ENCODE data around the gene PCNX3.

The PCNX3 gene

GRCh38 chr11:65599955-65600246, 15.7 kb upstream of the PCNX3 start:
- no peak for DNase-seq (ENCODE audit: low read depth)
- H3K4me3 ChIP-seq (ENCODE audit: low read length): no peak overlapping the region
- TF ChIP-seq, protein P1, sequence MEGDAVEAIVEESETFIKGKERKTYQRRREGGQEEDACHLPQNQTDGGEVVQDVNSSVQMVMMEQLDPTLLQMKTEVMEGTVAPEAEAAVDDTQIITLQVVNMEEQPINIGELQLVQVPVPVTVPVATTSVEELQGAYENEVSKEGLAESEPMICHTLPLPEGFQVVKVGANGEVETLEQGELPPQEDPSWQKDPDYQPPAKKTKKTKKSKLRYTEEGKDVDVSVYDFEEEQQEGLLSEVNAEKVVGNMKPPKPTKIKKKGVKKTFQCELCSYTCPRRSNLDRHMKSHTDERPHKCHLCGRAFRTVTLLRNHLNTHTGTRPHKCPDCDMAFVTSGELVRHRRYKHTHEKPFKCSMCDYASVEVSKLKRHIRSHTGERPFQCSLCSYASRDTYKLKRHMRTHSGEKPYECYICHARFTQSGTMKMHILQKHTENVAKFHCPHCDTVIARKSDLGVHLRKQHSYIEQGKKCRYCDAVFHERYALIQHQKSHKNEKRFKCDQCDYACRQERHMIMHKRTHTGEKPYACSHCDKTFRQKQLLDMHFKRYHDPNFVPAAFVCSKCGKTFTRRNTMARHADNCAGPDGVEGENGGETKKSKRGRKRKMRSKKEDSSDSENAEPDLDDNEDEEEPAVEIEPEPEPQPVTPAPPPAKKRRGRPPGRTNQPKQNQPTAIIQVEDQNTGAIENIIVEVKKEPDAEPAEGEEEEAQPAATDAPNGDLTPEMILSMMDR (IDR thresholded peaks at IDR 0.05; ENCODE audit: insufficient read depth, low read depth, low read length, missing control alignments): no peak

DNA sequence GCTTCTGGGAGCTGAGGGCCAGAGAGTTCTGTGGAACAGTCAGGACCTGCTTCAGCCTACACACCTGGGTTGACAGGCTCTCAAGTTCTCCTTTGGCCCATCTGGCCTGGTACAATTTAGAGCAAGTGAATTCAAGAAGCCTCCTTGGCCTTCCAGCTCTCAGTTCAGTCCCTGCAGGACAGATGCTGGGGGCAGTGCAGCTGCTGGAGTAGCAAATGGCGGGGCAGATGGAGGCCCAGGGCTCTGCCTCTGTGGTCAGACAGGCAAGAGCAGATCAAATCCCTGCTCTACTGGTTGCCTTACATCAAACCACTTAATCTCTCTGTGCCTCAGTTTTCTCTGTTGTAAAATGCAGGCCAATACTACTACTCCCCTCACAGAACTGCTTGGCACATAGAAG, 11.3 kb upstream of the PCNX3 start:
- TF ChIP-seq, protein P1 (IDR thresholded peaks at IDR 0.05; ENCODE audit: insufficient read depth, low read depth, low read length, missing control alignments): no peak

DNA sequence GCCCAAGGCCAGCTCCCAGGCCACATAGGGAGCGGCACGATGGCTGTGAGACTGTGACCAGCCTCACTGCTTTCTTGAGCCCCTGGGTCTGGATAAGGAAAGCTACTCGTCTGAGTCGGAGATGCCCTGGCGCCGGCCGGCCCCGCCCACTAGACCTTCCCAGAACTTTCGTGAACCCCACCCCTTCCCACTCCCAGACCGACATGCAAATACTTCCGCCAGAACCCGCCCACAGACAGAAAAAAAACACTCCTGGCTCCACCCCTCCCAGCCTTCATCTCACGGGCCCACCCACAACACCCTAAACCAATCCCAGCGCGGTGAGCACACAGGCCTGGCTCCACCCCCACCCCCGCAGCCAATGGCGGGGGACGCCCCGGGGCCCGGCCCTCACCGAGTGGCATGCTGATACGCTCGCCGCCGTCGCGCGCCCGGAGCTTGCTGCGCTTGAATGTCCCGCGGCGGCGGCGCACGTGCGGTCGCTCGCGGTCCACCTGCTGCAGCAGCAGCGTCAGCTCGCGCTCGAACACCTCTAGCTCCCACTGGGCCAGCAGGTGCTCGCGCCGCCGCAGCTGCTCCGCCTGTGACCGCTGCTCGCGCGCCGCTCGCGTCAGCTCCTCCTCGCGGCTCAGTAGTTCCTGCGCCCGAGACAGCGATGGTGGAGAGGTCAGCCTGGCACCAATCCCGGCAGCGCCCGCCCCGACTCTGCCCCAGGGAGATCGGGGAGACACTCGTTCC, 8.5 kb upstream of the PCNX3 start:
- TF ChIP-seq, protein P1 (IDR thresholded peaks at IDR 0.05; ENCODE audit: insufficient read depth, low read depth, low read length, missing control alignments): no peak
- DNase-seq (ENCODE audit: low read depth): peak; percentile 97
- peak overlapping the region; percentile 28 for H3K4me3 ChIP-seq (ENCODE audit: low read length)

More for the DNA sequence above, 11.3 kb upstream of the PCNX3 start:
- H3K4me3 ChIP-seq (ENCODE audit: low read length): no peak overlapping the region
- no peak for DNase-seq (ENCODE audit: low read depth)

GRCh38 chr11:65607614-65608426, 7.8 kb upstream of the PCNX3 start:
- peak overlapping the region; percentile 28 for H3K4me3 ChIP-seq (ENCODE audit: low read length)
- TF ChIP-seq, protein P1 (IDR thresholded peaks at IDR 0.05; ENCODE audit: insufficient read depth, low read depth, low read length, missing control alignments): no peak
- no peak for DNase-seq (ENCODE audit: low read depth)

DNA sequence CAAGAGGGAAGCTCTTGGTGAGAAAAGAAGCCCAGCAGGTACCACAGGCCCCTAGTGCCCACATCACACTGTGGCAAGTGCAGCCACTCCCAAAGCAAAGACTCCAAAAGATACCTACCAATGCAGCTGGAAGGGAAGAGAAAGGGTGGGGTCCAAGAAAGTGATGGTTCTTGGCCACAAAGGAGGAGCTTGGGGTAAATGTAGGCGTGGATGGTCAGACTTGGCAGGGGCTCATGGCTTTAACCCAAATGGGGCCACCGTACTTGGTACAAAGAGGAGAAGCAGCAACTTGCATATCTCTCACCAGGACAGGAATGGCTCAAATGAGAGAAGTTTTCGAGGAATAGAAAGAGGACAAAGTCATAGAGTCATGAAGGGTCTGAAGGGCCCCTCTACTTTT, 6.3 kb upstream of the PCNX3 start:
- no peak overlapping the region for H3K4me3 ChIP-seq (ENCODE audit: low read length)
- TF ChIP-seq, protein P1 (IDR thresholded peaks at IDR 0.05; ENCODE audit: insufficient read depth, low read depth, low read length, missing control alignments): no peak
- no peak for DNase-seq (ENCODE audit: low read depth)

DNA sequence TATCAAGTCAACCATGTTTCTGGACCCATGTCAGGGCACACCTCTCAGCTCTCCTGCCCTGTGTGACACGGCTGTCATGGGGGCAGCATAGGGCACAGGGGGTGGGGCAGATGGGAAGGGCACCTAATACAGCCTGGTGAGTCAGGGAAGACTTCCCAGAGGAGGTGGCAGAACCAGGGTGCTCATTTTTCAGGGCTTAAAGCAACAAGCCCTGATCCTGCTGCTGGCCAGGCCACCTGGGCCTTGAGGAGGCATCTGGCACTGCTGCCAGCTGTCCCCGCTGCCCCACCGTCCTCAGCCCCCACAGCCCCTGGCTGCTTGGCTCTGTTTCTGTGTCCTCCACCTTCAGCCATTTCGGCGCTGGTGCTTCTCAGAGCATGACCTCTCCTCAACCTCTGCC, 5.9 kb upstream of the PCNX3 start:
- DNase-seq (ENCODE audit: low read depth): no peak
- TF ChIP-seq, protein P1 (IDR thresholded peaks at IDR 0.05; ENCODE audit: insufficient read depth, low read depth, low read length, missing control alignments): no peak
- H3K4me3 ChIP-seq (ENCODE audit: low read length): no peak overlapping the region
